Activated CD4-positive, alpha-beta T cell treated with anti-CD3 and anti-CD28 coated beads, Interleukin-2, amount 50 U/mL, for 24 hours (primary cell): Measurements from ENCODE around the gene CLEC18B.
"Not testable (repeated sequence)": the region's sequence is repeated elsewhere in the genome, so short reads cannot be mapped to it uniquely, and the experiment has no call there.

Experiments used
- DNase-seq, 2 donors: peaks; one replicate each; pipeline ENCODE4 v3.0.0-alpha.2; 2020; ENCODE audit warnings: low read depth in 1 of 2, low spot score in 1 of 2

The CLEC18B gene

GRCh38 chr16:74361646-74362610, 59.4 kb downstream of the CLEC18B start:
- not testable (repeated sequence) for DNase-seq
